ENCODE measurements around the gene ITGBL1.
A peak's percentile ranks its signal among the peaks of the same experiment; 100 is the strongest.
"Not testable (repeated sequence)": the region's sequence is repeated elsewhere in the genome, so short reads cannot be mapped to it uniquely, and the experiment has no call there.

Gene ITGBL1

DNA sequence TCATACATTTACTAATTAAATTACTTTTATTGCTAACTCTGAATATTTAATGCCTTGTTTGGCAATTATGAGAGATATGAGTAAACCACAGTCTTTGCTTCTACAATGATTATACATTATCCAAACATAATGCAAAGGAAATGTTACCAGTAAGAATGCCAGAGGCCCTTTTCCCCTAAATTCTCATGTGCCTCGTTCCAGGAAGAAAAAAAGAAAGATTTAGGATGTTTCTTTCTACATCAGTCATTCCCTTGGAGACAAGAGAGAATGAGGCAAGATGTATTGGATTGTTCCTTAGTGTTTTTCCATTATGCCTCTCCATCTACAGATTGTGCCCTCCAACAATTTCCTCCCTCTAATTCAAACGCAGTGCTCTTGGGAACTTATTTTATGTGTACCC, 50.1 kb downstream of the ITGBL1 start:
- DNase-seq: no peak

DNA sequence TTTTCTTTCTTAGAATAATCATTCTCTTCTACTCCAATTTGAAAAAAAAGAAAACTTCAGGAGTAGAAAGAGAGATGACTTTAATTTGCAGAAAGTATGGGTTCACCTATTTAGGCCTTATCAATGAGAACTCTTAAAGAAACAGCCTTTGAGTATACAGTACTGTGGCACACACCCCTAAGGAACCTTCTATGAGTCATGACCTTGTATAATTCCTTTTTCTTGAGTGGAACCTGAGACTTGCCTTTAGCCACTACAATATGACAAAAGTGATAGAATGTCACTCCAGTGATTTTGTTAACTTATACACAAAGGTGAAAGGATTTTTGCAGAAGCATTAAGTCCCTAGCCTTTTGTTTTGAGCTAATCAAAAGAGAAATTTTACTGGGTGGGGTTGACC, 58.7 kb downstream of the ITGBL1 start:
- no peak for DNase-seq

DNA sequence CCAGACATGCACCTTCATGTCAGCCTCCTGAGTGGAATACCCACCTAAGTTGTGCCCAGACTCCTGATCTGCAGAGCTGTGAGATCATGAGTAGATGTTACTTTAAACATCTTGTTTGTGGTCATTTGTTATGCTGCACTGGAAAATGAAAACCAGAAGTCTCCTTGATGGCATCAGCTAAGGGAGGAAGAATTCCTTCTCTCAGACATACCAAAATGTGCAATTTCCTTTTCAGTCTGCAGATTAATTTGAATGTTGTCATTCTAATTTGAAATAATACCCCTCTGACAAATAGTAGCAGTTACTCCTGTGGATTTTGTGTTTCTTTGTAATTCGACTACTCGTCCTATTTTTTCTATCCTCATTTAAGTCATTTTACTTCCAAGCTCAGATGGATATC, 59.3 kb downstream of the ITGBL1 start:
- DNase-seq: no peak

DNA sequence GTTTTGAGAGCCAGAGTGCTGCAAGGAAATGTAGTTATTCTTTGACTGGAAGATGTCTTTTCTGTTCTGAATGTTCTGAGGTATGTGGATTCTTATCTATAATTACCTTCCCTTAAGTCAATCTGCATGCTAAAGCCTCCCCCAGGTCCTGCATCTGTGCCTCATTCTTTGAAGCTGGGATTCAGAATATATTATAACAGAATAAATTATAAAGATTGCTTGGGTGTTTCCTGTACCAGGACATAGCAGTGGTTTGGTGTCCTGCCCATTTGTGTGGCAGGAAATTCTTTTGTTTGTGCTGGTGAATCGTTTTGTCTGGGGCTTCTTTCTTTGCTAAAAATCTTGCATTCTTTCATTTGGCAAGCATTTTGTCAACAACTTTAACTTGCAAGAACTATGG, 60.2 kb downstream of the ITGBL1 start:
- DNase-seq: no peak

DNA sequence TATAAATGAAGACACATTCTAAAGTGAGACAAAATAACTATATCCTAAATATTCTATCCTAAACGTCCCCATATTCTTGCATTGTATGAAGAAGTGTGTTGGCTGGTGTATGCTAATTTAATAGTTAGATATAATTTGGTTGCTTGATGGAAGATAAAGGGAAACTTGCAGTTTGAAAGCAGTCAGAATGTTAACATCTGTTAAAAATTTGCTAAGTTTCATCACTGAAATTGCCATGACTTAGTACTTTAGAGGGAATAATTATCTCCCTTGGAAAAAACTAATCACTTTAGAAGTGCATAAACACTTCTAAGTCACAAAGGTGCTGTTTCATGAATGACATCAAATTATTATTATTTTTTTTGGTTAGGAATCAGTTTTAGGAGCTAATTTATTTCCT, 61.6 kb downstream of the ITGBL1 start:
- no peak for DNase-seq

DNA sequence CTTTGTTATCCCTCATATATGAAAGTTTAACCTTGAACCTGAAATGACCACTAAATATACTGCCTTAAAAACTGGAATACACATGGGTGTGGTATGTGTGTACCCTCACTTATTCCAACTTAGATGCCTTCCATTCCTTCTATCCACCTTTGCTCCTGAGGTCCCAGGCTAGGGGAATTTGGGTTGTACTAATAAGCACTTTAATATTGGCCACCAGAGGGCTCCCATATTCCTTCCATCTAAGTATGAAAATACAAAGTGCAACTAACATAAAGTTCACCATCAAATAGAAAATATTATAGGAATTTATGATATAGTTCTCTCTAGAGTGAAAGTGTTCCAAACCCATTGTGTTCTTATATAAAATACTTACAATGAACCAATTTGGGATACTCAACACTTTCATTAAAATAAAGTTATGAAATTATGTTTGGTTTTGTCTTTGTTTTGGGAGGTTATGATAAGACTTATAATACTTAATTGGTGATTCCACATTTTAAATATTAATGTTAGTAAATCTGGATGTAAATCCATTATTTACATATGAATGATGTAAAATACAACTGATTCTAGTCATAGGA, 62.3 kb downstream of the ITGBL1 start:
- DNase-seq: peak in 3 of 58 donors; percentile 23 to 34 (median 26)

DNA sequence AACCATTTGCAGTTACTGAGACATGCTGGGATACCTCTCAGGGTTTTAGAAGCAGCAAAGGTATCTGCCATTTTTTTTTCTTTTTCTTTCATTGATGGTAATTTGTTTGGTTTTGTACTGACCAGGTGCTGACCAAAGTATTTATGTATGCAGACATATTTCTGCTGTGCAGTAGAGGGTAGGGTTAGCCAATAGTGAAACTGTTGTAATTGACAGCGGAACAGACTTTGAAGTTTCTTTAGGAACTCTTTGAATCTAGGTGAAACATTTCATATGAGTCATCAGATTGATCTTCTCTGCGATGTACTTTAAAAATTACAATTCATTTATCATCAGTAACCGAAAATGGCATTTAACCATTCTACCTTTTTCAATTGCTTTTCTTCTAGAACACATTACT, 63.0 kb downstream of the ITGBL1 start:
- no peak for DNase-seq

DNA sequence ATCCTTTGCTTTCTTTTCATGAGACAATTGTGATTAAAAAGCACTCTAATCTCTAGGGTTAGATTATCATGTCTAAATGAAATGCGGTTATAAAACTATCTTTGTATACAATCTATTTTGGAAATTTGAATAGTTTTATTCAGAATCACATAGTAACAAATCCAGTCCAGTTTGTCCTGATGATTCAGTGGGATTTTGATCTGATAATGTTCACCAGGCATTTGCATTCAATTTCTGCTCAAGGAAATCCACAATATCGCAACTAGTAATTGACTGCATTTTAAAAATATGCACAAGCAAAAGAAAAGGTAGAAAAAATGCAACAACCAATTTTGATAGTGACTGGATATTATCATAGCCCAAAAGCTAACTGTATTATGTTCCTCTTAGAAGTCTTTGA, 63.8 kb downstream of the ITGBL1 start:
- DNase-seq: no peak

DNA sequence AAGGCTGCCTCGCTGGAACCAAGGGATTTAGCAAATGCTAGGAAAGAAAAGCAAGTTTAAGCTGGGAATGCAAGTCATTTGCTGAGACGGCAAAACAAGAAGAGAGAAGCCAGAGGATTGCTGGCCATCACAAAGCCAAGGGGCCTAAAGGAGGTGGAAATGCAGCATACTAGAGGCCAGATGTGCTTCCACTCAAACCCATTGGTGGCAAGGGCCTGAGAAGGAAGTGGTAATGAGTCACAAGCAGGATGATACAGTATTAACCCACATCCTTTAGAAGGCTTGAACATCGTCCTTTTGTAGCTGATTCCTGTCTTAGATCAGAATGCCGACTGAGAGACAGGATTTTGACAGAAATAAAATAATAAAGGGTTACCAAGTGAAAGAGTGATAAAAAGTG, 68.2 kb downstream of the ITGBL1 start:
- no peak for DNase-seq

DNA sequence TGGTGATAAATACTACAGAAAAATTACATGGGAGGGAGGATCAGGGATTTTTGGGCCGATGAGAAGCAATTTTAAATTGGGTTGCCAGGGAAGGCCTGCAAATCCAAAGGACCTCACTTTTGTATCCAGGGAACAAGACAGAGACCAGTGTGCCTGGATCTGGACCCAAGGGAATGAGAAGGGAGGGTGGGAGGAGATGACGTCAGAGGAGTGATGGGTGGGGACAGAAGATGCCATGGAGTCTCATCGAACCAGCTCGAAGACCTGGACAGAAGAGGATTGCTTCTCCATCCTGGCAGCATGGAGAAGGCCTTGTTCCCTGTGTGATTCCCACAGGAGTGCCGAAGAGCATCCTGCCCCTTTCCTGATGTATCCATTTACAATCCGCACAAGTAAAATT, 68.9 kb downstream of the ITGBL1 start:
- DNase-seq: no peak

DNA sequence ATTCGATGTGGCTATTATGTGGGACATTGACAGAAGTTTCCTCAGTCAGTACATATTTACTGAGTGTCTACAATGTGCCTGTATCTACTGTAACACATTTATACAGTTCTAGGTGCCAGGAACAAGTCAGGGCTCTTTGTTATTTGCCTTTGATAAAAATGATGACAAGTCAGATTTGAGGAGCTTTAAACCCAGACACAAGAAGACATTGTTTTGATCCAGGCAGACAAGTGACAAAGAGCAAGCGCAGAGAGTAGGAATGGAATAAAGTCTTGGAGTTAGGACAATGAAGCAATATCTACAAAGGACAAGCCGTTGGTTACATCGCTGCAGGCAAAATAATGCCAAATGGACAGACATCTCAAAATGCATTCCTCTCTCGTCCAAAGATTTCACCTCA, 70.1 kb downstream of the ITGBL1 start:
- peak in 2 of 58 donors; percentile 24 to 53 for DNase-seq

DNA sequence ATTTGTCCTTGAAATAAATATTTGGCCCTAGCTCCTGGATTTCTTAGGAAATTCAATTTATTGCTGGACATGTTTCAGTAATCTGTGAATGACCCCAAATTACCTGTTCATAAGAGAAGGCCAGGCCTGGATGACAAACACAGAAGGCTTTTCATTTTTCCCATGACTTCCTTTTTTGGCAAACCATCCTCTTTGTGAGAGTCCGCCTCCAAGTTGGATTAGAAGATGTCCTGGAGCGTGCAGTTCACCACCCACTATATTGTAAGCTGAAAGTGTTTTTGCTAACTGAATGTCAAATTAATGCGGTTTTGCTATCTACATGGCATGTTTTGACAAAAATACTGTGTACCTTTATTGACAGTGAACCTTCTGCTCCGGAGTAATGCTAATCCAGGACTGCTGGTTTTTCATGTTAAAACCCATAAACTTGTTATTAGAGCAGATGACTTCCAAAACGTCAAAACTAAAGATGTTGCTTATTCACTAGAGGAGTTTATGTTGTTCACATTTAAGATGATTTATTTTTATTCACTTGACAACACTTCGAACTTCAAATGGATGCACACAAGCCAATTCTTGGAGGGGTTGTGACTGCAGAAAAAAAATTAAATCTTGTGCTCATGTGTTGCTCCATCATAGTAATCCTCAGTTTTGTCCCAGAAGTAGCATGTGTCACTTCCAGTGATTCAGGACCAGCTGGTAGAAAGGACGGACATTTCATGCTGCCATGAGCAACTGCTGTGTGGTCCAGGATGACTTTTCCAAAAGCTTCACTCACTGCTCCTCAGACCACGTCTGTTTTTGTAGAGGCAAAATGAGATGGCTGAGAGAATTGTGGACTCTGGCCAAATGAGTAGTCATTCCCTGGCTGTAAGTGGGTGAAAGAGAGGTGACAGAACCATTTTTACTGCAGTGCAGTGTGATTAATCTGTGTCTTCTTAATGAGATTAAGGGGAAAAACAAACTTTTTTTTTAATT, 71.0 kb downstream of the ITGBL1 start:
- DNase-seq: peak in 5 of 58 donors; percentile 6 to 34 (median 18)

DNA sequence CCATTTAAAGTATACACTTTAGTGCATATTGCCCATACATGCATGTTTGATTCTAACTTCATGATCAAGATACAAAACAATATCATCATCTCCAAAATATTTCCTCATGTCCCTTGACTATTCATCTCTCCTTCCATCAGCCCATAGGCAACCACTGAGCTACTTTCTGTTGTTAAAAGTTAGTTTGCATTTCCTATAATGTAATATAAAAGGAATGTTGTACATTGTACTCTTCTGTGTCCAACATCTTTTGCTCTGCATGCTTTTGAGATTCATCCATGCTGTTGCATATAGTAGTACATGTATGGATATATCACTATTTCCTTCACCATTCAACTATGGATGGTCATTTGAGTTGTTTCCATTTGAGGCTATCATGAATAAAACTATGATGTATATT, 74.7 kb downstream of the ITGBL1 start:
- no peak for DNase-seq

DNA sequence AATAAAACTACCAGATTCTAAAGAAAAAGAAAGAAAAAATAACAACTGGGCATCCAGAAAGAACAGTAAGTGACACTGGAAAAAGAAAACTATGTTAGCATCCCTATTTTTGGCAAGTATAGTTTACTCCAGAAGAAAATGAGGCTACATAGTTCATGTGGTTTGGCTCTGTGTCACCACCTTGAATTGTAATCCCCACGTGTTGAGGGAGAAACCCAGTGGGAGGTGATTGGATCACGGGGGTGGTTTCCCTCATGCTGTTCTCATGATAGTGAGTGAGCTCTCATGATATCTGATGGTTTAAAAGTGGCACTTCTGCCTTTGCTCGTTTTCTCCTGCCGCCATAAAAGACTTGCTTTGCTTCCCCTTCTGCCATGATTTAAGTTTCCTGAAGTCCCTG, 76.9 kb downstream of the ITGBL1 start:
- no peak for DNase-seq

DNA sequence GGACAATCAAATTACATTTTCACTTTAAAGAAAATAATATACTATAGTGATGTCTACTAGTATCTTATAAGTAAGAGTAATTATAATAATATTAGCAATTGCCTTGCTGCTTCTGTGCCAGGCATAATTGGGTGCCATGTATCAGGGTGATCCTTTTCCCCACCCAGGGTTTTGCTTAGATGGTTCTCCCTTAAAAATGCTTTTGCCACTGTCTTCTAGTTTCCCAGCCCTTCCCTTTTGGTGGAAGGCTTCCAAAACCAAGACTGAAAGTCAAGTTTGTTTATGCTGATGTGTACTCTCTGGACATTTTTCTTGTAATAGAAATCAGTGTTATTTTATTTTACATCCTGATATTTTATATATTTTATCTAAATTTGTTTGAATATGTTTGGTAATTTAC, 77.8 kb downstream of the ITGBL1 start:
- DNase-seq: no peak

DNA sequence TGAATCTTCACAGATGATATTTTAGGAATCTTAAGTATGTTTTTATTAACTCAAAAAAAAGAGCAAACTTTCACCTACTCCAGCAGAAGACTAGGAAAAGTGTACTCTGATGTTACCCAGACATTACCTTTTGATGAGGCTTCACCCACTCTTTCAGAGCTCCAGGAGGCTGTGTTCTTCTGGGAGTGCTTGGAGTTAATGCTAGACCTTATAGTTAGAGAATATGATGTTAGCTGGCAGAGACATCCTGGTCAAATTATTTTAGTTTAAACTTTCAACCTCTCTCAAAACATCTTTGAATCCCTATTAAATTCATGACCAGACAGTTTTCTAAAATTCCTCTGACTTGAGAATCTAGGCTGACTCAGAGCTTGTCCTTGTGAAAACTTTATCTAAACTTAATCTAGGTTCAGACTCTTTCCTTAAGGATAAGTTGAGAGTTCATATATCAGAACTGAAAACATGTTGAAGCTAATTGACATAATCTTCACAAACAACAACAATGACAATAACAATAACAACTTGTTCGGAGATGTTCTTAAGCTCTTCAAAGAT, 82.8 kb downstream of the ITGBL1 start:
- no peak for DNase-seq

DNA sequence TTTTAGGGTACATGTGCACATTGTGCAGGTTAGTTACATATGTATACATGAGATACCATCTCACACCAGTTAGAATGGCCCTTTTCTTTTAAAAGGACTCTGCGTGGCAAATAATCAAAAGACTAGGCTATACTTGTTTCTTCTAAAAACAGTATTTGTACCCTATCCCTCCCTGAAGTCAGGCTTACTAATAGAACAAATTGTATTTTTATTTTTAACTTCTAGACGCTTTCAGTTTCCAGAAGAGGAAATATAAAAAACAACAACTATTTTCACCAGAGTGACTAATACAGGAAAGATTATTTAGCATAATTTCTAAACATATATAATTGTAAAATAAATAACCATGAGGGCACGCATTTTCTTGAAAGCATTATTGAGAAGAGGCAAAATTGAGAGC, 83.6 kb downstream of the ITGBL1 start:
- DNase-seq: no peak

DNA sequence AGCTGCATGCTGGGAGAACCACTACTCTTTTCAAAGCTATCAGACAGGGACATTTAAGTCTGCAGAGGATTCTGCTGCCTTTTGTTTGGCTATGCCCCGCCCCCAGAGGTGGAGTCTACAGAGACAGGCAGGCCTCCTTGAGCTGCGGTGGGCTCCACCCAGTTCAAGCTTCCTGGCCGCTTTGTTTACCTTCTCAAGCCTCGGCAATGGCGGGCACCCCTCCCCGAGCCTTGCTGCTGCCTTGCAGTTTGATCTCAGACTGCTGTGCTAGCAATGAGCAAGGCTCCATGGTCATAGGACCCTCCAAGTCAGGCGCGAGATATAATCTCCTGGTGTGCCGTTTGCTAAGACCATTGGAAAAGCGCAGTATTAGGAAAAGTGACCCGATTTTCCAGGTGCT, 92.1 kb downstream of the ITGBL1 start:
- DNase-seq: not testable (repeated sequence)

DNA sequence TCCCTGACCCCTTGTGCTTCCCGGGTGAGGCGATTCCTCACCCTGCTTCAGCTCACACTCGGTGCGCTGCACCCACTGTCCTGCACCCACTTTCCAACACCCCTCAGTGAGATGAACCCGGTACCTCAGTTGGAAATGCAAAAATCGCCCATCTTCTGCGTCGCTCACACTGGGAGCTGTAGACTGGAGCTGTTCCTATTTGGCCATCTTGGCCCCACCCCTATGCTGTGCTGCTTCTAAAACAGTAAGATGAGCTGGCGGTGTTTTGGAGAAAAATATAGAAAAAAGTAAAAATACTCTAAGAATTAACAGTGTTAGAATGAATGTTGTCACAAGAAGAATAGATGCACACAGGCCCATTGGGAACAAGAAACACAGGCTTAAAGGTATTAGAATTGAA, 92.5 kb downstream of the ITGBL1 start:
- no peak for DNase-seq

DNA sequence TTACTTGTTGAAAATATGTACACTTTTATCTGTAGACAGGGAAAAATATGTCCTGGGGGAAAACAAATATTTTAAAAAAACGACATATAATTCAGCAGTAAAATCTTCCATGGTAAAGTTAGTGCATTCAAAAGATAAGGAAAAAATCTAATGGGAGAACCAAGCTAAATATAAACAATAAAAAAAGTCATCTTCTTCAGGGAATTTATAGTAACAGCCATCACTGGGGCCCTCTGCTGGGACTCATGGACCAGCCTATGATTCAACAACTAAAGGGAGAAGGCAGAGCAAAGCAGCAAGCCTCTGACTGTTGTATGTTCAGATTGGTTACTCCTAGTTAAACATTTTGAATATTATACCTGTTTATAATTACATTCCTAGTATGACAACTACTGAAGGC, 93.0 kb downstream of the ITGBL1 start:
- no peak for DNase-seq

DNA sequence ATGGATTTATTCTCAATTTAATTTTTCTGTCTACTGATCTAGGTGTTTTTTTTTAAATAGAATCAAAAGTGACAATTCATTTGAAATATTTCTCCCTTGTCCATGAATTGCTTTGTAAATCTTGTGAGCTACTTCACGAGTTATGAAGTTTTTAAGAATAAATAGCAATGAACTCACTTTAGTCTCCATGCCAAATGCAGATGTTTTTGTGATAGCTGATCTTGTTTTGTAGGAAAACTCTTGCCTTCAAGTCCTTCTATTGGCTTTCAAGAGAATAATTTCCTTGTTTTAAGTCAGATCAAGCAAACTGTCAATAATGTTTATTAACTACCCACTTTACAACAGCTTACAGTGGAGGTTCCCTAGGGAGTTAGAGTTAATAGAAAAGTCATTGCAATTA, 99.8 kb downstream of the ITGBL1 start:
- no peak for DNase-seq

DNA sequence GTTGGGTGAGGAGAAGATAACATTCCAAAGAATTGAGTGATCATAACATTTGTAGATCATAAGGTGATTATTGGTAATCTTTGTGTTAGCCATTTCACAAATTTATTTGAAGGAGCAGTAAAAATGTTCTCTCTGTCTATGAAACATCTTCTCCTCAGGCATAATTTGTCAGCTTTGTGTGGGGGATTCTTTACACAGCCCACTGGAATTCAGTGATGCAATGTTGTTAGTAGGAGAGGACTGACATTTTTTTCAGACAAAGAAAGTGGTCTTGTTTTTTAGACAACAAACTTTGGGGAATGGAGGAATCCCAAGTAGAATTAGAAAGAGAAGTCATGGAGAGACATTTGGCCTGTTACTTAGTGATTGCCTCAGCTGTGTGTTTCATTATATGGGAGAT, 100.3 kb downstream of the ITGBL1 start:
- no peak for DNase-seq
